GM12891 (cell line): Measurements from ENCODE around the gene AFAP1.

Experiments
- PAX5 ChIP-seq: IDR thresholded peaks from 2 replicates; pipeline ENCODE4 v1.6.1; 2011; ENCODE audit warnings: low read length, moderate library complexity, mild to moderate bottlenecking; ENCODE audit not compliant: insufficient read depth, severe bottlenecking
- POLR2A ChIP-seq: IDR thresholded peaks from 2 replicates; pipeline ENCODE4 v1.6.1; 2011; ENCODE audit warnings: low read depth, low read length, control low read depth
- POLR2AphosphoS5 ChIP-seq: IDR thresholded peaks from 2 replicates; pipeline ENCODE4 v1.6.1; 2011; ENCODE audit warnings: low read depth, low read length, control low read depth
- TAF1 ChIP-seq: IDR thresholded peaks from 2 replicates; pipeline ENCODE4 v1.6.1; 2011; ENCODE audit warnings: low read depth, low read length, control low read depth

DNA sequence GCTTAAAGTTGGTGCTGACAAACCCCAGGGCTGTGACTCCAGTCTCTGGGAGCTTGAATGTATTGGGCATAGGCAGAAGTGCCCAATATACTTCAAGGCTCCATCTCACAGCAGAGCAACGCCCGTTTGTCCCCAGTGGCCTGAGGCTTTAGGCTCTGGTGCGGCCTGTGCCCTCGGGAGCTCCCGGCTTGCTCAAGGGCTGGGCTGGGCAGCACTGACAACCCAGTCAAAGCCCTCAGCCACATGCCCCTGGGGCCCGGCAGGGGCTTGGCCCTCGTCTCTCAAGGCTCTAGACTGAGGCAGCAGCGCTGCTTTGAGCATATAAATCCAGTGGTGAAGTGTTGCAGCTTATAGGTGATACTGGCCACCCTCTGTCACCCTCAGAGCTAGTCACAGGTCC, 203.7 kb downstream of the AFAP1 start:
- no peak for TF ChIP-seq POLR2A
- no peak for TF ChIP-seq PAX5
- TF ChIP-seq POLR2AphosphoS5: no peak
- no peak for TF ChIP-seq TAF1
